Subcutaneous adipose tissue (tissue), 4 donors: ENCODE data around the gene UBB. TPM values are rescaled to one million over a fixed set of nuclear protein-coding genes. Genes with fewer than 3 reads are reported as not detected.

Experiments
- total RNA-seq, 4 donors: library from RNA; depleted of rRNA; stranded (reverse); fragments of >200 nt; gene quantifications; one replicate each; pipeline ENCODE4 v1.1.0, GENCODE V29; 2016
- TF ChIP-seq, protein P1 (sequence below): fragments of 450-650 bp; IDR thresholded peaks from one replicate; pipeline ENCODE4 v1.5.1; 2016; ENCODE audit warnings: low read depth, mild to moderate bottlenecking, control low read depth, antibody characterized with exemption, moderate library complexity

The UBB gene
- total RNA-seq, 4 donors from 2014 or later = 631 to 867 (median 703) TPM

DNA sequence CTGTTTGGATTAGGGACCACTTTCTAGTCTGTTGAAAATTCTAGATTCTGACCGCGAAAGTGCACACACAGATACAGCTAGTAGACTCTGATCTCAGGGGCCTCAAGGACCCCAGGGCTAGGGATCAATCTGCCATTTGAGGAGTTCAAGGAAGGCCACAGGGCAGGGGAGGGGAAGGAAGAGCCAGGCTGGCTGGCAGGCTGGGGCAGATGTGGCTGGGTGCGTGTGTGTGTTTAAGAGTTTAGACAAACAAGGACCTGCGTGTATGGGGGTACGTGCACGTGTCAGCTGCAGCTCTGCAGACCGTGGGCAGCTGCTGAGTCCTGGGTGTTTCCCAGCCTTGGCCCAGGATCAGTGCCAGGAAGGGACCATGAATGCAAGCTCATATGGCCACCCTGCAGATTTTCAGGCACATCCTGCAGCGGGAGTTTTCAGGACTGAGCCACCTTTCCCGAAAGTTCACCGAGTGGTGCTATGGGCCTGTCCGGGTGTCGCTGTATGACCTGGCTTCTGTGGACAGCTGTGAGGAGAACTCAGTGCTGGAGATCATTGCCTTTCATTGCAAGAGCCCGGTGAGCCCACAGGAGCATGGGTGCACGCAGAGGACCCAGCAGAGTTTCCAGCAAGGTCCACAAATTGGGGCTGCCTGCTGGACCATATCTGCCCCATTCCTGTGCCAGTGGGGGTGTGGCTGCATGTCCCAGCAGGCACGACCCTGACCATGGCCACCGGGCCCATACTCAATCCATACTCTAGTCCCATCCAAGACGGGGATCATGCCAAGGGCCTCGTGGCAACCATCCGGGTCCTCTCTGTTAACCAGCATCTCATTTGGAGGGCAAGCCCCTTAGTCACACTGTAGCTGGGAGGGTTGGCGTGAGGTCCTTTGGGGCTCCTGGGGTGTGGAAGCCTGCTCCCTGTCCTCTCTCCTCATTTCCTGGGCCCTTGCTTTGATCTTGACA is 45.1 kb downstream of the UBB start:
- TF ChIP-seq, protein P1, sequence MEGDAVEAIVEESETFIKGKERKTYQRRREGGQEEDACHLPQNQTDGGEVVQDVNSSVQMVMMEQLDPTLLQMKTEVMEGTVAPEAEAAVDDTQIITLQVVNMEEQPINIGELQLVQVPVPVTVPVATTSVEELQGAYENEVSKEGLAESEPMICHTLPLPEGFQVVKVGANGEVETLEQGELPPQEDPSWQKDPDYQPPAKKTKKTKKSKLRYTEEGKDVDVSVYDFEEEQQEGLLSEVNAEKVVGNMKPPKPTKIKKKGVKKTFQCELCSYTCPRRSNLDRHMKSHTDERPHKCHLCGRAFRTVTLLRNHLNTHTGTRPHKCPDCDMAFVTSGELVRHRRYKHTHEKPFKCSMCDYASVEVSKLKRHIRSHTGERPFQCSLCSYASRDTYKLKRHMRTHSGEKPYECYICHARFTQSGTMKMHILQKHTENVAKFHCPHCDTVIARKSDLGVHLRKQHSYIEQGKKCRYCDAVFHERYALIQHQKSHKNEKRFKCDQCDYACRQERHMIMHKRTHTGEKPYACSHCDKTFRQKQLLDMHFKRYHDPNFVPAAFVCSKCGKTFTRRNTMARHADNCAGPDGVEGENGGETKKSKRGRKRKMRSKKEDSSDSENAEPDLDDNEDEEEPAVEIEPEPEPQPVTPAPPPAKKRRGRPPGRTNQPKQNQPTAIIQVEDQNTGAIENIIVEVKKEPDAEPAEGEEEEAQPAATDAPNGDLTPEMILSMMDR = no peak

DNA sequence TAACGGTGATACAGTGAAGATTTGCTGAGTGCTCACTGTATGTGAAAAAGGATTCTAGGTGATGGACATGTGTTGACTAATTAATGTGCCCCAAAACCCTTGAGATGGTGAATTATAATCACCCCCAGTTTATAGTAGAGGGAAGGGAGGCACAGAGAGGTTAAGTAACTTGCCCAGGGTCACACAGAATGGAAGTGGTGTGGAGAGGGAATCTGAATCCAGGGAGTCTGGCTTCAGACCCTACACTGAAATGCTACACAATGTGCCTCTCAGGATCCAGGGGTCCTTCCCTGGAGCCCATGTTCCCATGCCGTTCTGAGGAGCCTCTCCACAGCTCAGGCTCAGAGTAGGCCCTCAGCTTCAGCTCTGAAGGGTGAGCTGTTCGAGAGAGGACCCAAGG is 46.1 kb downstream of the UBB start:
- TF ChIP-seq, protein P1 = no peak

DNA sequence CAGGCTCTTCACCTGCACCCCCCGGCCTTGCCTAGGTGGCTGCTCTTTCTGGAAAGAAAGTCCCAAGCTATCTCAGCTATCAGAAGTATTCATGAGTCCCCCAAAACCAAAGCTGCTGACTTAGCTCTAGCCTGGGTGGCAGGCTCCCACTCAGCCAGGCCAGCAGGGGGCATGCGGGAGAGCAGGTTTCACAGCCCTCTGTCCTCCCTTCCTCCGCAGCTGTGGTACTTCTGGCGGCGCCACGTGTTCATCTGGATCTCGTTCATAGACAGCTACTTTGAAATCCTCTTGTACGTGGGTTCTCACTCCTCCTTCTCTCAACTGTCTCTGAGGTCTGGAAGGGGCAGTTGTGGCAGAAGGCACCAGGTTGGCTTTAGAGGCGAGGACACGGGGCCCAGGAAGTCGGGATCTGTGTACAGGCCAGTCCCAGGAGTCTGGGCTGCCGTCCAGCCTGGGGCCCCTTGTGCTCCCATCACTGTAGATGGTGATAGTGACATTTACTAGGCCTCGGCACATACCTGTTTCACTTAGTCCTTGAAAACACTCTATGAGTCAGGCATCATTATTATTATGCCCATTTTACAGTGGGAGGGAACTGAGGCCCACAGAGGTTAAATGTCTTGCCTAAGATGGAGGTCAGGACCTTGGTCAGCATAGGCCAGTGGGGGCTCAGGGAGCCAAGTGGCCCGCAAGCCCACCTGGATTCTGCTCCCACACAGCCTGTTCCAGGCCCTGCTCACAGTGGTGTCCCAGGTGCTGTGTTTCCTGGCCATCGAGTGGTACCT is 47.4 kb downstream of the UBB start:
- TF ChIP-seq, protein P1 = no peak

DNA sequence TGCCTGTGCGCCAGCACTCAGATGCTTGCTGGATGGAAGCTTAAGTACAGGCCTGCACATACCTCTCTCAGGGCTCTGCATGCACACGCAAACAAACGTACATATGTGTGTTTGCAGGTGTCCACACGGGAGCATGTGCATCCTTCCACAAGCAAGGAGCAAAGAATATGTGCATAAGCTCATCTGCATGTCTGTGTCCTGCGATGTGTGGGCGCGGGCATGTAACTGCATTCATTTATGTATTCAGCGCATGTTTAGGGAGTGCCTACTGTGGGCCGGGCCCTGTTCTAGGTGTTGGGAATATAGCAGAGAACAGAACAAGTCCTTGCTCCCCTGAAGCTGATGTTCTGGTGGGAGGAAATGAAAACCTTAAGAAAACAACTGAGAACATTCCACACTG is 48.2 kb downstream of the UBB start:
- TF ChIP-seq, protein P1 = no peak

DNA sequence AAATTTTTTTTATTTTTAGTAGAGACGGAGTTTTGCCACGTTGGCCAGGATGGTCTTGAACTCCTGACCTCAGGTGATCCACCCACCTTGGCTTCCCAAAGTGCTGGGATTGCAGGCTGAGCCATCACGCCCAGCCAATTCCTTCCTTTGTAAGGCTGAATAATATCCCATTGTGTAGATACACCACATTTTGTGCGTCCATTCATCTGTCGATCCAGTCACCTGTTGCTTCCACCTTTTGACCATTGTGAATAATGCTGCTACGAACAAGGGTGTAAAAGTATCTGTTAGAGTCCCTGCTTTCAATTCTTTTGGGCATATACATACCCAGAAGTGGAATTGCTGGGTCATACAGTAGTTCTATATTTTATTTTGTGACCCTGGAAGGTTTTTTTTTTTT is 49.8 kb downstream of the UBB start:
- TF ChIP-seq, protein P1 = no peak

DNA sequence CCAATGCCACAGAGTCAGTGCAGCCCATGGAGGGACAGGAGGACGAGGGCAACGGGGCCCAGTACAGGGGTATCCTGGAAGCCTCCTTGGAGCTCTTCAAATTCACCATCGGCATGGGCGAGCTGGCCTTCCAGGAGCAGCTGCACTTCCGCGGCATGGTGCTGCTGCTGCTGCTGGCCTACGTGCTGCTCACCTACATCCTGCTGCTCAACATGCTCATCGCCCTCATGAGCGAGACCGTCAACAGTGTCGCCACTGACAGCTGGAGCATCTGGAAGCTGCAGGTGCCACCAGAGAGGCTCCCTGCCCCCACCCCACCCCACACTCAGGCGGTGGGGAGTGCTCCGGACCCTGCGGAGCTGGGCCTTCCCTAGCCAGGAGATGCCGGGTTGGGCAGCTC is 51.1 kb downstream of the UBB start:
- TF ChIP-seq, protein P1 = no peak

Other genes with a start within 250 kb of the UBB start
- 100 to 1,000 TPM in 3 of 4 donors, 10 to 100 TPM in 1; 96.9 to 158 (median 133) TPM for gene NCOR1, start 165.6 kb upstream of the UBB start, total RNA-seq
- 10 to 100 TPM; 59.7 to 94.0 (median 68.0) TPM for gene PIGL, start 163.9 kb upstream of the UBB start, total RNA-seq
- 10 to 100 TPM in 2 of 4 donors, 1 to 10 TPM in 2; 1.8 to 14.7 (median 9.3) TPM for gene CENPV, start 27.6 kb upstream of the UBB start, total RNA-seq
- gene TRPV2, start 34.5 kb downstream of the UBB start, total RNA-seq = 10 to 100 TPM in 3 of 4 donors, 1 to 10 TPM in 1; 7.8 to 66.1 (median 17.0) TPM
- gene LRRC75A, start 111.1 kb downstream of the UBB start, total RNA-seq = 1 to 10 TPM in 3 of 4 donors, not detected in 1; 1.5 to 4.0 (median 2.9) TPM
- gene ZNF287, start 188.1 kb downstream of the UBB start, total RNA-seq = 1 to 10 TPM; 3.8 to 6.4 (median 4.8) TPM